NCI-H2107 treated with DMSO at 0.1 percent for 48 hours (cell line): Measurements from ENCODE around the gene RCE1.
A peak's percentile ranks its signal among the peaks of the same experiment; 100 is the strongest.

Experiments
- DNase-seq: peaks from one replicate; lab custom pipeline; 2025; ENCODE audit not compliant: unreplicated experiment; lab: John Stamatoyannopoulos, UW

Gene RCE1

GRCh38 chr11:66844496-66845142 lies 1.4 kb downstream of the RCE1 start:
- DNase-seq, result no peak

DNA sequence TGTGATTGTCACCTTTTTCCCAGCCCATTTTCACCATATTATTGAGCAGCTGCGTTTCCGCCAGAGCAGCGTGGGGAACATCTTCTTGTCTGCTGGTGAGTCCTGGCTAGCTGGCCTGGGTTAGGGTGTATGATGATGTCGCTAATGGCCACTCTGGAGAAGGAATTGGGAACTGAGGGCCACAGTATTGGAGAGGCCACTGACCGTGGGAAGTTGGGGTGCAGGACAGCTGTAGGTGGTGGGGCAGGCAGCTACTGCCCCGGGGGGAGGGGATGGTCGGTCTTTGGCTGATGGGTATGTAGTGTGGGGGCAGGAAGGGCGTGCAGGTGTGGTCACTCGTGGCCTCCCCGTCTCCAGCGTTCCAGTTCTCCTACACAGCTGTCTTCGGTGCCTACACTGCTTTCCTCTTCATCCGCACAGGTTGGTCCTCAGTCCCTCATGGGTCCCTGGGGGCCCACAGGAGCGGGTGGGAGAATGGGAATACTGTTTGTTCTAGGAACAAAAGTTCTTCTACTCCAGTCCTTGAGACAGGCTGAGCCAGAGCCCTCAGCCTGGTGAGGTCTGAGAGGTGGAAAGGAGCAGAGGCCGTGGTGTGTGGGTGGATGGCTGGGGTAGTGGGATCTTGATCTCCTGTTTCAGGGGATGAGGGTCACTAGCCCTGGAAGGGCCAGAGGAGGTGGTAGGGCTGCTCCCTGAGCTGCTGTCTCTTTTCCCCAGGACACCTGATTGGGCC lies 2.1 kb downstream of the RCE1 start:
- DNase-seq, result no peak

DNA sequence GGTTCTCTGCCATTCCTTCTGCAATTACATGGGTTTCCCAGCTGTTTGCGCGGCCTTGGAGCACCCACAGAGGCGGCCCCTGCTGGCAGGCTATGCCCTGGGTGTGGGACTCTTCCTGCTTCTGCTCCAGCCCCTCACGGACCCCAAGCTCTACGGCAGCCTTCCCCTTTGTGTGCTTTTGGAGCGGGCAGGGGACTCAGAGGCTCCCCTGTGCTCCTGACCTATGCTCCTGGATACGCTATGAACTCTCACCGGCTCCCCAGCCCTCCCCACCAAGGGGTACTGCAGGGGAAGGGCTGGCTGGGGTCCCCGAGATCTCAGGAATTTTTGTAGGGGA lies 2.6 kb downstream of the RCE1 start:
- no peak for DNase-seq

- no peak for DNase-seq
Measured at GRCh38 chr11:66846671-66847091, 3.4 kb downstream of the RCE1 start.

DNA sequence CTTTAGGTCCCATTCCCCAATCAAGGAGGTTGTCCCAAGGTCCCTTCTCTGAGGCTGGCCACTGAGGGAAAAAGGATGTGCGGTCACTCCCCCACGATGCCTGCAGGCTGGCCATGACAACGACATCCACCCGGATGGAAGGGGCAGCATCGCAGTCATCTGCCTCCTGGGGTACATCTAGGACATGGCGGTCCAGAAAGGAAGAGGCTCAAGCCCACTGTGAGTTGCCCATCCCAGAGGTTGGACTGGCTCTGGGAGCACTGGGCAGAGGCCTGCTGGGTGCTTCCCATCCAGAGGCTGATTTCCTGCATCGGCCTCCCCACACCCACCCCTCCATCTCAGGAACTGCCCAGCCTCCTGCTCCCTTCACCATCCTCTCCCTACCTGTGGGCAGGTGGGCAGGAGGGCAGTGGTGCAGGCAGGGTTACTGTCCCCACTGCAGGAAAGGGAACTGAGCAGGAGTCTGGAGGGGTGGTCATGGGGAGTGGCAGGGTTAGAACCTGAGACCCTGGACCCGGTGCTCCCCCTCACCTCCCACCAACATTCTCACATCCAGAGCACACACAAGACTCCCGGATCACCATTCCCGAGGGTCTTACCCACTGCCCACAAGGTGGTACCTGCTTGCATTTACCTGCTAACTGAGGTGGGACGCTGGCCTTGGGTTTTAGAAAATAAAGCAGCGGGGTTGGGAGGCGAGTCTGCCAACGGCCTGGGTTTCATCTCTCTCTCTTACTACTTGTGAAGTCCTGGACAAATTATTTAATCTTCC lies 4.4 kb downstream of the RCE1 start:
- DNase-seq, result no peak

GRCh38 chr11:66848671-66849500 lies 5.6 kb downstream of the RCE1 start:
- DNase-seq, result no peak

GRCh38 chr11:66849501-66850234 lies 6.4 kb downstream of the RCE1 start:
- DNase-seq, result no peak

DNA sequence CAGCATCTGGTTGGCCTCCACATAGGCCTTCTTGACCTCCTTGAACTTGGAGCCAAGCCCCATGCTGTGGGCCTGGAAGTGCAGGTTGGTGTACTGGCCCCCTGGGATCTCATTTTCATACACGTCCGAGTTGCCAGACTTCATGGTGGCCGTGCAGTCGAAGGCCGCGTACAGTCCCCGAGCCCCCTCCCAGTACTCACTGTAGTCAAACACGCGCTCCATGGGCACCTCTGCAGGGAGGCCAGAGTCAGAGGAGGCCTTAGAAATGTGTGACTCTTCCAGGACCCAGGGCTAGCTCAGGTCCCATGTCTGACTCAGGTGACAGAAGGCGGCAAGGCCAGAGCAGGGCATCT lies 7.0 kb downstream of the RCE1 start:
- no peak for DNase-seq

- DNase-seq, result no peak
Measured at GRCh38 chr11:66850588-66851238, 7.5 kb downstream of the RCE1 start.

DNA sequence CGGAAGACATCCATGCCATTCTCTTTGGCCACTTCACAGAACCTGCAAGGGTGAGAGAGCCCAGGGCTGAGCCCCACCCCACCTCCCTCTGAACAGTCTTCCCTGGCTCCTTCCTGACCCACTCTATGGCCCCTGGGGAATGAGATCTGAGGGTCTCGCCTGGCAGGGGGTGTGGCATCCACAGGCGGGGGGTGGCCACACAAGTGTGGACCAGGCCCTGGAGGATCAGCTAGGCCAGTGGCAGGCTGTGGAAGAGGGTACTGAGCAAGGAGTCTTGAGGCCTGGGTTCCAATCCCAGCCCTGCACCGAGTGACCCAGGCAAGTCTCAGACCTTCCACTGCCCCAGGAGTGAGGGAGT lies 8.0 kb downstream of the RCE1 start:
- no peak for DNase-seq

DNA sequence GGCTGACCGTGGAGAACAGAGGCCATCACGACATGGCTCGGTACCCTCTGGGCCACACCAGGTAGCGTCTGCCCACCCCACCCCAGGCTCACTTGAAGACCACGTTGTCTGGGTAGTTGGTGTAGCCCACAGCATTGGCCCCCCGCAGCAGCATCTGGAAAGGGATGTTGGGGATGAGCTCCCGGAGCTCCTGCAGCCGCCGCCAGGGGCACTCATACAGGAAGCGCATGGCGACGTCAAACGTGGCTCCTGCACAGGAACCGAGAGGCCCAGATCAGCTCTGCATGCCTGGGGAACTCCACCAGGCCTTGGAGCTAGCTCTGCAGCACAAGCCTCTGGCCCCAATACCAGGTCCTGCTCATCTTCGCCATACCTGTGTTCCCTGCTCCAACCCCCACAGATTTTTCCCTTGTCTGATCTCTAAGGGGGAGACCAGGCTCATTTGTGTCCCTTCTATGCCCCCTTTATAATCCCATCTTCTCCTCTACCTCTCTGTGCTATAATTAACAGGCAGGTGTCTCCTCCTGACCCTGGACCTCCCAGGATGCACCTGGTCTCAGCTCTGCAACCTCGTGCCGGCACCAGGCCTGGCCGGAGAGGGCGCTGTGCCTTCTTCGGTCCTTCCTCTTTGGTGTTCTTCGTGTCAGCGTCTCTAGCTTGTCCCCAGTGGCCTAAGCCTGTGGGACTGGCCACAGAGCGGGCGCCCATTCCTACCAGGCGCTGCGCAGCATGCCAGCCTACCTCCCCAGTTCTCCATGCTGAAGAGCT lies 8.6 kb downstream of the RCE1 start:
- DNase-seq, result no peak

- no peak for DNase-seq
Measured at GRCh38 chr11:66852466-66853241, 9.4 kb downstream of the RCE1 start.

DNA sequence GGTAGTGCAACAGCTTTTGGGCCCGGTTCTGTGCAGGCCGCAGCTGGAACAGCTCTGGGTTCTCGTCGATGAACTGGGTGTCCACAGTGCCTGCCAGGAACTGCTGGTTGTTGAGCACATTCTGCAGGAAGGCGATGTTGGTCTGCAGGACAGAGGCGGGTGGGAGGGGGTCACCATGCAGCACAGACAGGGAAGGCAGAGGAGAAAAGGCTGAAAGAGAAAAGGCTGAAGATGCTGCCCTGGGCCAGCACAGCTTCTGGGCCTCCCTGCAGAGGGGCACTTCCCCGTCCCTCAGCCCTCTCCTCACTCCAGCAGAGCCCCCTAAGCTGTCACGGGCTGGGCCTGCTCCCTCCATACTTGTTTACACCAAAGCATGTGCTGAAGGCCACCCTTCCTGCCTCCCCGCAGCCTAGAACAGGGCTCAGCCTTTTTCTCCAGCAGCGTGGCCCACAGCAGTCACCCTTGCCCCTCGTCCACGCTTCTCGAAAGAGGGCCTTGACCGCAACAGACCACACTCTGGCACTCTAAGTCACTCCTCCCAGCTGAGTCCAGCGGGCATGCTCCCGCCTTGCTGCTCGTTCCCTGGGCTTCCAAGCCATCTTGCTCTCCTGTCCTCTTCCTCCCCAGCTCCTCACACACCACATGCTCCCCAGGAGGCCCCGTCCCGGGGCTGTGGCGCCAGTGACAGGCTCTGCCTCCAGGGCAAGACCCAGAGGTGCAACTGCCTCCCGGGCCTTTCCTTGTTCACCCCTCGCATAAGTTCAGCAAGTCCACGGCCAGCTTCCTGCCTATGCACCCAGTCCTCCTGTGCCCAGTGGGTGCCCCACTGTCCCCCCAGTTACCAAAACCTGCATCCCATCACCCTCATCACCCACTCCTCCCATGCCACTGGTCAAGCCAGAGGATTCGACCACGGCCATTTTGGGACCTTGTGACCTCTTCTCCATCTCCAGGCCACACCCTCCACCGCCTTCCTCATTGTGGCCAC lies 10.3 kb downstream of the RCE1 start:
- no peak for DNase-seq

GRCh38 chr11:66854231-66854661 lies 11.0 kb downstream of the RCE1 start:
- DNase-seq, result no peak

- DNase-seq, result no peak
Measured at GRCh38 chr11:66854729-66855211, 11.5 kb downstream of the RCE1 start.

- DNase-seq, result peak; percentile 72
Measured at GRCh38 chr11:66855574-66856495, 12.6 kb downstream of the RCE1 start.
